GM23338 (cell line): ENCODE results near the gene RAB22A. TPM values are rescaled to one million over a fixed set of nuclear protein-coding genes. Genes with fewer than 3 reads are reported as not detected.

Experiments used
- ATAC-seq: fragments of 200-7000 bp; cut with Tn5 transposase; 3 replicates; pipeline ENCODE4 v1.9.1; 2020
- DNase-seq: peaks from one replicate; pipeline ENCODE4 v3.0.0-alpha.2; 2015; ENCODE audit warnings: low spot score
- H2AFZ ChIP-seq: fragments of 200-600 bp; sonication (generic); 2 replicates; pipeline ENCODE4 v1.8.0; 2016; ENCODE audit warnings: antibody characterized with exemption, mild to moderate bottlenecking, moderate library complexity
- H3F3A ChIP-seq: fragments of 200-600 bp; sonication (generic); replicated peaks from 2 replicates; pipeline ENCODE4 v1.8.0; 2017; ENCODE audit warnings: antibody characterized with exemption, mixed run types, low read depth
- H3K27ac ChIP-seq: fragments of 200-600 bp; sonication (generic); 2 replicates; pipeline ENCODE4 v1.6.1; 2016; ENCODE audit warnings: low read depth
- H3K27me3 ChIP-seq: fragments of 200-600 bp; sonication (generic); 2 replicates; pipeline ENCODE4 v1.8.0; 2016; ENCODE audit warnings: mild to moderate bottlenecking, mixed run types, moderate library complexity; ENCODE audit not compliant: insufficient read depth
- H3K36me3 ChIP-seq: fragments of 200-600 bp; sonication (generic); 2 replicates; pipeline ENCODE4 v1.8.0; 2016; ENCODE audit warnings: mild to moderate bottlenecking; ENCODE audit not compliant: insufficient read depth
- H3K4me1 ChIP-seq: fragments of 200-600 bp; sonication (generic); 2 replicates; pipeline ENCODE4 v1.8.0; 2016; ENCODE audit warnings: mild to moderate bottlenecking, moderate library complexity; ENCODE audit not compliant: insufficient read depth
- H3K4me2 ChIP-seq: fragments of 200-600 bp; sonication (generic); 2 replicates; pipeline ENCODE4 v1.7.1; 2017; ENCODE audit warnings: mixed run types
- H3K4me3 ChIP-seq: fragments of 200-600 bp; sonication (generic); 2 replicates; pipeline ENCODE4 v1.6.1; 2016; ENCODE audit warnings: mixed run types
- H3K79me2 ChIP-seq: fragments of 200-600 bp; sonication (generic); replicated peaks from 2 replicates; pipeline ENCODE4 v1.8.0; 2017; ENCODE audit warnings: mild to moderate bottlenecking; ENCODE audit not compliant: insufficient read depth
- H3K9me2 ChIP-seq: fragments of 200-600 bp; sonication (generic); 2 replicates; pipeline ENCODE4 v1.8.0; 2017; ENCODE audit not compliant: insufficient read depth
- H4K20me1 ChIP-seq: fragments of 200-600 bp; sonication (generic); replicated peaks from 2 replicates; pipeline ENCODE4 v1.8.0; 2017; ENCODE audit warnings: mild to moderate bottlenecking; ENCODE audit not compliant: insufficient read depth
- H3K27ac Mint-ChIP-seq: 2 replicates; pipeline ENCODE4 v1.8.0; 2020; ENCODE audit warnings: inconsistent platforms, mild to moderate bottlenecking, moderate library complexity, mixed read lengths
- H3K27me3 Mint-ChIP-seq: 3 replicates; pipeline ENCODE4 v1.8.0; 2022; ENCODE audit warnings: low read depth, mild to moderate bottlenecking, moderate library complexity, mixed read lengths, inconsistent platforms; ENCODE audit not compliant: insufficient read depth, poor library complexity
- H3K36me3 Mint-ChIP-seq: 3 replicates; pipeline ENCODE4 v1.8.0; 2021; ENCODE audit warnings: low read depth, mild to moderate bottlenecking, inconsistent platforms, moderate library complexity, mixed read lengths
- H3K4me1 Mint-ChIP-seq: 3 replicates; pipeline ENCODE4 v1.8.0; 2020; ENCODE audit warnings: mild to moderate bottlenecking, inconsistent platforms, mixed read lengths
- H3K4me3 Mint-ChIP-seq: 3 replicates; pipeline ENCODE4 v1.8.0; 2021; ENCODE audit warnings: moderate library complexity, mild to moderate bottlenecking, inconsistent platforms, mixed read lengths
- H3K9me3 Mint-ChIP-seq: 3 replicates; pipeline ENCODE4 v1.8.0; 2020; ENCODE audit warnings: moderate library complexity, mild to moderate bottlenecking, inconsistent platforms, mixed read lengths
- EZH2 ChIP-seq: fragments of 200-600 bp; sonication (generic); IDR thresholded peaks from one replicate; pipeline ENCODE4 v1.8.0; 2017; ENCODE audit warnings: antibody characterized with exemption, mild to moderate bottlenecking, low read depth; ENCODE audit not compliant: unreplicated experiment
- EZH2phosphoT487 ChIP-seq: fragments of 200-600 bp; sonication (generic); IDR thresholded peaks from one replicate; pipeline ENCODE4 v1.8.1; 2018; ENCODE audit warnings: antibody characterized with exemption; ENCODE audit not compliant: unreplicated experiment
- JUNB ChIP-seq: IDR thresholded peaks from one replicate; pipeline ENCODE4 v1.6.1; 2016; ENCODE audit warnings: antibody characterized with exemption; ENCODE audit not compliant: unreplicated experiment
- REST ChIP-seq: IDR thresholded peaks from one replicate; pipeline ENCODE4 v1.6.1; 2018; ENCODE audit warnings: antibody characterized with exemption; ENCODE audit not compliant: unreplicated experiment
- ZNF114 ChIP-seq: fragments of 250-450 bp; sonication (Bioruptor Pico); IDR thresholded peaks from 2 replicates; pipeline ENCODE4 v1.5.0; 2020; ENCODE audit warnings: mild to moderate bottlenecking, moderate library complexity
- polyA plus RNA-seq: library from polyadenylated mRNA; unstranded; fragments of >200 nt; fragmentation: Nextera tagmentation; extraction: Ambion mirVana; gene quantifications from 2 replicates; pipeline ENCODE4 v1.2.1, GENCODE V29; 2016
- total RNA-seq: library from RNA; depleted of rRNA; stranded (reverse); fragments of >200 nt; shearing (Covaris generic); gene quantifications from 2 replicates; pipeline ENCODE4 v1.2.3, GENCODE V29; 2014
- TF ChIP-seq, protein P1 (sequence below), 2 experiments: fragments of 200-600 bp in 1 of 2; sonication (generic) in 1 of 2; conservative IDR thresholded peaks; 2 replicates each; pipeline versions ENCODE4 v1.5.1 to v1.6.1; 2016 to 2017; ENCODE audit warnings: antibody characterized with exemption in 2 of 2, low read depth in 2 of 2, mild to moderate bottlenecking in 2 of 2, moderate library complexity in 1 of 2

Gene RAB22A
- total and polyA plus RNA-seq, 2 experiments from 2014 or later = 3.3 to 6.8 TPM

GRCh38 chr20:58306421-58307261 lies 2.9 kb upstream of the RAB22A start (continued):
- TF ChIP-seq REST (no peak), EZH2phosphoT487 (no peak)
- TF ChIP-seq, protein P1, sequence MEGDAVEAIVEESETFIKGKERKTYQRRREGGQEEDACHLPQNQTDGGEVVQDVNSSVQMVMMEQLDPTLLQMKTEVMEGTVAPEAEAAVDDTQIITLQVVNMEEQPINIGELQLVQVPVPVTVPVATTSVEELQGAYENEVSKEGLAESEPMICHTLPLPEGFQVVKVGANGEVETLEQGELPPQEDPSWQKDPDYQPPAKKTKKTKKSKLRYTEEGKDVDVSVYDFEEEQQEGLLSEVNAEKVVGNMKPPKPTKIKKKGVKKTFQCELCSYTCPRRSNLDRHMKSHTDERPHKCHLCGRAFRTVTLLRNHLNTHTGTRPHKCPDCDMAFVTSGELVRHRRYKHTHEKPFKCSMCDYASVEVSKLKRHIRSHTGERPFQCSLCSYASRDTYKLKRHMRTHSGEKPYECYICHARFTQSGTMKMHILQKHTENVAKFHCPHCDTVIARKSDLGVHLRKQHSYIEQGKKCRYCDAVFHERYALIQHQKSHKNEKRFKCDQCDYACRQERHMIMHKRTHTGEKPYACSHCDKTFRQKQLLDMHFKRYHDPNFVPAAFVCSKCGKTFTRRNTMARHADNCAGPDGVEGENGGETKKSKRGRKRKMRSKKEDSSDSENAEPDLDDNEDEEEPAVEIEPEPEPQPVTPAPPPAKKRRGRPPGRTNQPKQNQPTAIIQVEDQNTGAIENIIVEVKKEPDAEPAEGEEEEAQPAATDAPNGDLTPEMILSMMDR (conservative IDR thresholded peaks at IDR 0.05; ENCODE audit: low read depth in 2 of 2) = no peak

GRCh38 chr20:58307270-58307669 lies 2.2 kb upstream of the RAB22A start:
- Histone ChIP-seq H4K20me1 (peaks cover 7% of the 10 kb centered on the region; the same call in 1 of the 2 replicates), H3K36me3 (no peaks in the 10 kb centered on the region), H3F3A (0 out of 2 replicates have a peak, but pooled peaks cover 2% of the 10 kb centered on the region), H3K4me1 (peaks cover 13% of the 10 kb centered on the region), H3K27me3 (no peaks in the 10 kb centered on the region), H2AFZ (no peak overlapping the region), H3K79me2 (peaks cover 31% of the 10 kb centered on the region), H3K4me3 (no peak overlapping the region), H3K27ac (no peak overlapping the region), H3K9me2 (no peaks in the 10 kb centered on the region), H3K4me2 (no peak overlapping the region)
- no peaks in the 10 kb centered on the region for H3K27me3 Mint-ChIP-seq
- no peak overlapping the region for H3K27ac Mint-ChIP-seq
- peaks cover 3% of the 10 kb centered on the region for H3K36me3 Mint-ChIP-seq
- no peak for DNase-seq
- H3K9me3 Mint-ChIP-seq = no peaks in the 10 kb centered on the region
- TF ChIP-seq EZH2 = no peak
- no peak for TF ChIP-seq ZNF114 (CRISPR knock-in tag)
- no peak overlapping the region for H3K4me3 Mint-ChIP-seq
- ATAC-seq = no peak
- peaks cover 5% of the 10 kb centered on the region for H3K4me1 Mint-ChIP-seq

GRCh38 chr20:58308290-58308679 lies 1.2 kb upstream of the RAB22A start:
- H3K9me3 Mint-ChIP-seq = no peaks in the 10 kb centered on the region
- Histone ChIP-seq H3K27me3 (no peaks in the 10 kb centered on the region), H3K36me3 (no peaks in the 10 kb centered on the region), H2AFZ (peak overlapping the region; percentile 90; the same call in 1 of the 2 replicates), H3F3A (0 out of 2 replicates have a peak, but pooled peaks cover 2% of the 10 kb centered on the region), H3K9me2 (no peaks in the 10 kb centered on the region), H3K79me2 (peaks cover 31% of the 10 kb centered on the region), H4K20me1 (peaks cover 7% of the 10 kb centered on the region; the same call in 1 of the 2 replicates), H3K4me3 (peak overlapping the region; percentile 98), H3K4me2 (peak overlapping the region; percentile 88), H3K4me1 (peaks cover 12% of the 10 kb centered on the region), H3K27ac (no peak overlapping the region)
- H3K36me3 Mint-ChIP-seq = peaks cover 10% of the 10 kb centered on the region
- no peak for ATAC-seq
- peak overlapping the region; percentile 87 for H3K4me3 Mint-ChIP-seq
- peak; percentile 14 for DNase-seq
- peak overlapping the region; percentile 31; the same call in 1 of the 2 replicates for H3K27ac Mint-ChIP-seq
- H3K4me1 Mint-ChIP-seq = peaks cover 5% of the 10 kb centered on the region
- no peaks in the 10 kb centered on the region for H3K27me3 Mint-ChIP-seq
- TF ChIP-seq JUNB (no peak), EZH2 (no peak), ZNF114 (CRISPR knock-in tag) (no peak)
